ENCODE data around the gene VTI1A.

GRCh38 chr10:112533916-112534315, 86.9 kb downstream of the VTI1A start:
- TF ChIP-seq CTCF (IDR thresholded peaks at IDR 0.05), result no peak
- TF ChIP-seq POLR2A (IDR thresholded peaks at IDR 0.05), result no peak
